Left lung (tissue), 10 donors: ENCODE data around the gene ECSCR. TPM values are rescaled to one million over a fixed set of nuclear protein-coding genes. Genes with fewer than 3 reads are reported as not detected.

Experiments used
- ATAC-seq: fragments of 200-7000 bp; cut with Tn5 transposase; one replicate; pipeline ENCODE4 v1.9.1; 2020; ENCODE audit warnings: moderate library complexity
- DNase-seq, 4 donors: peaks; one replicate each; pipeline ENCODE4 v3.0.0-alpha.2; 2013 to 2020
- H3K27ac ChIP-seq, 2 donors: fragments of 200-600 bp; sonication (generic) in 1 of 2; one replicate each; pipeline versions ENCODE4 v1.5.0 to v1.8.0; 2020 to 2021
- H3K27me3 ChIP-seq, 2 donors: fragments of 200-600 bp; sonication (generic) in 1 of 2; one replicate each; pipeline versions ENCODE4 v1.5.0 to v1.8.0; 2020 to 2021
- H3K36me3 ChIP-seq, 2 donors: fragments of 200-600 bp; sonication (generic) in 1 of 2; one replicate each; pipeline versions ENCODE4 v1.5.0 to v1.8.0; 2020 to 2021
- H3K4me1 ChIP-seq, 2 donors: fragments of 200-600 bp; one replicate each; pipeline ENCODE4 v1.8.0; 2021
- H3K4me3 ChIP-seq, 2 donors: fragments of 200-600 bp; sonication (generic) in 1 of 2; one replicate each; pipeline versions ENCODE4 v1.5.0 to v1.8.0; 2020 to 2021; ENCODE audit warnings: mild to moderate bottlenecking in 1 of 2
- H3K9me3 ChIP-seq, 2 donors: fragments of 200-600 bp; sonication (generic) in 1 of 2; one replicate each; pipeline versions ENCODE4 v1.5.0 to v1.8.0; 2020 to 2021
- intact Hi-C, 2 donors: fragments of 100-400 bp; cut with DNase I; formaldehyde crosslinking; loops; one replicate each; pipeline versions ENCODE4 v1.11.2 to v1.14.2; 2022
- polyA plus RNA-seq, 6 donors: library from polyadenylated mRNA; unstranded; fragments of 120-200 nt; gene quantifications; one replicate each; pipeline ENCODE4 v1.2.1, GENCODE V29; 2013; ENCODE audit not compliant: insufficient read length in 6 of 6
- total RNA-seq, 2 donors: library from RNA; stranded (reverse); fragmentation: NEBNext Ultra II Directional; extraction: Animal tissue kit (Norgen Biotek cat#: 25700); gene quantifications; one replicate each; pipeline ENCODE4 v1.2.1, GENCODE V29; 2021
- TF ChIP-seq, protein P1 (sequence below), 2 donors: fragments of 200-600 bp; sonication (generic) in 1 of 2; IDR thresholded peaks; one replicate each; pipeline versions ENCODE4 v1.5.0 to v1.8.0; 2021; ENCODE audit warnings: antibody characterized with exemption in 2 of 2
- donor health status: DM: no; HTN: yes; CAD: no.
- donor health status: DM: no; HTN: no; CAD: no.

ECSCR gene
- total and polyA plus RNA-seq, 8 donors, result 25.4 to 72.6 (median 64.3) TPM

DNA sequence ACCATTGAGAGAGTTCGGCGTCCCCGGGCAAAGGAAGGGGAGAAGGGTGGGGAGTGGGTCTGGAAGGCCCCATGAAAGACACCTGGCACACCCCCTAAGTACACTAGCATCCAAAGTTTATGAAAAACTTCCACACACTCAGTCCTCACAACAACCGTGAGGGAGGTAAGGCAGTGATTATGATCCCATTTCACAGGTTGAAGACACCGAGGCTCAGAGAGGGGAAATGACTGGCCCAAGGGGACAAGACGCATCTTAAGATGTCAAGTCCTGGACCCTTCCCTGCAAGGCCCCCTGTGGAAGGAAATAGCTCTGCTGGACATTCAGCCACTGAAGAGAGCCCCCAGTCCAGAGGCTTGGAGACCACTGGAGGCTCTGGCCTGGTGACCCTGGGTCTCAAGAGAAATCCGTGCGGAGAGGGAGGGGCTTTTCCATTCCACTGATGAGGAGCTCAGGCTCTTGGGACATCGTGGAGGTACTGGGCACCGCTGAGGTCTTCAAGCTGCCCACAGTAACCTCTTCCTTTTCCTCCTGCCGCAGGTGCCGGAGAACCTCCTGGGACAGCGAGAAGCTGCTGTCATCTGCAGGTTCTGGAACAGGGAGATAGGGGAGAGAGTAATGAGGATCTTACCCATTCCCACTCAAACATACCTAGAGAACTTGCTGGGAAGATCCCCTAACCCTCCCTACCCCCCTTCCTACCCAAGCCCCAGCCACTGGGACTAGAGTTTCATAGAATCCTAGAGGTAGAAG, 13.5 kb upstream of the ECSCR start:
- Histone ChIP-seq H3K27me3 (no peaks in the 10 kb centered on the region), H3K27ac (peak overlapping the region in 1 of 2 donors; percentile 40), H3K9me3 (no peaks in the 10 kb centered on the region), H3K4me1 (peaks cover 25 to 95% of the 10 kb centered on the region in 2 donors), H3K4me3 (no peak overlapping the region), H3K36me3 (peaks cover 0 to 41% of the 10 kb centered on the region in 2 donors)
- ATAC-seq (no peak), DNase-seq (no peak)
- TF ChIP-seq, protein P1, sequence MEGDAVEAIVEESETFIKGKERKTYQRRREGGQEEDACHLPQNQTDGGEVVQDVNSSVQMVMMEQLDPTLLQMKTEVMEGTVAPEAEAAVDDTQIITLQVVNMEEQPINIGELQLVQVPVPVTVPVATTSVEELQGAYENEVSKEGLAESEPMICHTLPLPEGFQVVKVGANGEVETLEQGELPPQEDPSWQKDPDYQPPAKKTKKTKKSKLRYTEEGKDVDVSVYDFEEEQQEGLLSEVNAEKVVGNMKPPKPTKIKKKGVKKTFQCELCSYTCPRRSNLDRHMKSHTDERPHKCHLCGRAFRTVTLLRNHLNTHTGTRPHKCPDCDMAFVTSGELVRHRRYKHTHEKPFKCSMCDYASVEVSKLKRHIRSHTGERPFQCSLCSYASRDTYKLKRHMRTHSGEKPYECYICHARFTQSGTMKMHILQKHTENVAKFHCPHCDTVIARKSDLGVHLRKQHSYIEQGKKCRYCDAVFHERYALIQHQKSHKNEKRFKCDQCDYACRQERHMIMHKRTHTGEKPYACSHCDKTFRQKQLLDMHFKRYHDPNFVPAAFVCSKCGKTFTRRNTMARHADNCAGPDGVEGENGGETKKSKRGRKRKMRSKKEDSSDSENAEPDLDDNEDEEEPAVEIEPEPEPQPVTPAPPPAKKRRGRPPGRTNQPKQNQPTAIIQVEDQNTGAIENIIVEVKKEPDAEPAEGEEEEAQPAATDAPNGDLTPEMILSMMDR (IDR thresholded peaks at IDR 0.05), result no peak
- intact Hi-C loops, result no loop called here

DNA sequence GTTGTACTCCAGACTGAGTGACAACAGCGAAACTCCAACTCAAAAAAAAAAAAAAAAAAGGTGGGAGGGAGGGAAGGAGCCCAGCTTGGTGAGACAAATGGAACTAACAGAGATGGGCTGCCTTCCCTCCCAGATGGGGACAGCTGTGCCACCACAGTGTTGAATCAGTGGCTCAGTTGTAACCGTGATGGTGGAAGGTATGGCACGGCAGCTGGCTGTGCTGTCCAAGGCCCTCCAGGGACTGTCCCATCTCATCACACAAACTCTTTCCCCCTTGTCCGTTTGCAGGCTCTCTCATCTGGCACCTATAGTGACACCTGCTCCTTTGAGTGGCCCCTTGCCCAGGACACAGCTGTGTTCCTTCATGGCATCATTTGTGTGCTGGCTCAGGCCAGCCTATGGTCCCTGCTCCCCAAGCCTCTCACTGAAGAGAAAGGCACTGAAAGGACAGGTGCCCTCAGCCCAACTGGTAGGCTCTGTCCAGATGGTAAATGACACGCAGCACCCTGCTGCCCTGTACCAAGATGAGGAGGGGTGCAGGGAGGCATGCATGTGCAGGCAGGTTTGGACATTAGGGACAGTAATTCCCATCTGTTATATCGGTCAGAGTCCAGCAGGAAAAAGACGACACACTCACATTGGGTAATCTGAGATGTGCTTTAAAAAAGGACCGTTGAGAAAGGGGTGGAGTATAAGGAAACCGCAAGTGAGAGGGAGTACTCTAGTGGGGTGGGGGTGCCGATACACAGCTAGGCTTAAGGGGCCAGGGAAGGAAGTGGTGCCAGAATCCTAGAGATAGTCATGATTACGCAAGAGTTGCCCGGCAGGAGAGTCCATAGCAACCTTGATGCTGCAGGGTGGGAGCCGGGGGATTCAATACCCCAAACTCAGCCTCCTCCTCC, 12.6 kb upstream of the ECSCR start:
- intact Hi-C loops, result no loop called here
- TF ChIP-seq, protein P1 (IDR thresholded peaks at IDR 0.05), result no peak
- DNase-seq, result peak in 2 of 4 donors; percentile 62 to 65
- Histone ChIP-seq H3K27ac (peak overlapping the region in 1 of 2 donors; percentile 70), H3K9me3 (no peaks in the 10 kb centered on the region), H3K36me3 (peaks cover 0 to 41% of the 10 kb centered on the region in 2 donors), H3K4me1 (peaks cover 19 to 95% of the 10 kb centered on the region in 2 donors), H3K27me3 (no peaks in the 10 kb centered on the region), H3K4me3 (no peak overlapping the region)
- peak; percentile 85 for ATAC-seq

- no peak overlapping the region for H3K4me3 ChIP-seq
- intact Hi-C loops, result no loop called here
- peaks cover 0 to 36% of the 10 kb centered on the region in 2 donors for H3K36me3 ChIP-seq
- H3K27ac ChIP-seq, result peak overlapping the region; percentile 56 to 70
- ATAC-seq, result no peak
- DNase-seq, result no peak
- H3K27me3 ChIP-seq, result no peaks in the 10 kb centered on the region
- H3K4me1 ChIP-seq, result peaks cover 15 to 95% of the 10 kb centered on the region in 2 donors
- no peaks in the 10 kb centered on the region for H3K9me3 ChIP-seq
- TF ChIP-seq, protein P1 (IDR thresholded peaks at IDR 0.05), result no peak
Observed at GRCh38 chr5:139473565-139473964, 11.0 kb upstream of the ECSCR start.

- Histone ChIP-seq H3K4me3 (no peak overlapping the region), H3K27me3 (no peaks in the 10 kb centered on the region), H3K36me3 (peaks cover 0 to 32% of the 10 kb centered on the region in 2 donors), H3K9me3 (no peaks in the 10 kb centered on the region), H3K27ac (peak overlapping the region; percentile 56 to 70), H3K4me1 (peaks cover 15 to 96% of the 10 kb centered on the region in 2 donors)
- intact Hi-C loops, result no loop called here
- ATAC-seq (no peak), DNase-seq (no peak)
- TF ChIP-seq, protein P1 (IDR thresholded peaks at IDR 0.05), result no peak
Observed at GRCh38 chr5:139473105-139473504, 10.6 kb upstream of the ECSCR start.
